HEK293 (cell line): ENCODE measurements around the gene S100A4.

Source experiments
- CTCF ChIA-PET: fragments of 350-600 bp; formaldehyde crosslinking; extraction: SDS; loops from one replicate; lab custom pipeline; 2021; ENCODE audit warnings: antibody characterized with exemption; lab: Yijun Ruan, JAX
- POLR2A ChIA-PET: fragments of 300-600 bp; formaldehyde crosslinking; extraction: SDS; loops from one replicate; lab custom pipeline; 2020; ENCODE audit warnings: antibody characterized with exemption, inconsistent platforms; lab: Yijun Ruan, JAX
- H3K27ac ChIP-seq: fragments of 200-500 bp; sonication (Bioruptor generic); 2 replicates; pipeline ENCODE4 v1.5.1; 2014; ENCODE audit warnings: low read depth, low read length, control low read depth, inconsistent platforms; ENCODE audit errors: extremely low read depth
- H3K36me3 ChIP-seq, 2 experiments: fragments of 200-500 bp in 1 of 2; sonication (Bioruptor generic) in 1 of 2; 1 replicate in 1 of 2; 2 replicates in 1 of 2; pipeline ENCODE4 v1.5.1; 2014 to 2017; ENCODE audit warnings: inconsistent platforms in 2 of 2, low read length in 2 of 2; ENCODE audit not compliant: control insufficient read depth in 2 of 2, insufficient read depth in 1 of 2
- H3K4me1 ChIP-seq: fragments of 200-500 bp; sonication (Bioruptor generic); 2 replicates; pipeline ENCODE4 v1.5.1; 2014; ENCODE audit warnings: mild to moderate bottlenecking, low read length, inconsistent platforms; ENCODE audit not compliant: control insufficient read depth, insufficient read depth
- H3K4me3 ChIP-seq: 2 replicates; pipeline ENCODE4 v1.5.1; 2011; ENCODE audit warnings: low read depth, mild to moderate bottlenecking, control low read depth, low read length, moderate library complexity
- H3K9me3 ChIP-seq: fragments of 200-500 bp; sonication (Bioruptor generic); 2 replicates; pipeline ENCODE4 v1.5.1; 2014; ENCODE audit warnings: low read depth, low read length, inconsistent platforms; ENCODE audit not compliant: control insufficient read depth, insufficient read depth
- HOXC10 ChIP-seq: sonication (generic); formaldehyde crosslinking; IDR thresholded peaks from 2 replicates; pipeline ENCODE4 v1.8.1; 2023; ENCODE audit warnings: mild to moderate bottlenecking, missing genetic modification reagents
- IKZF3 ChIP-seq: fragments of 450-650 bp; IDR thresholded peaks from 2 replicates; pipeline ENCODE4 v1.5.0; 2018; ENCODE audit warnings: missing biosample characterization, mild to moderate bottlenecking, missing genetic modification characterization, moderate library complexity
- MZF1 ChIP-seq: fragments of 450-650 bp; formaldehyde crosslinking; IDR thresholded peaks from 2 replicates; pipeline ENCODE4 v1.5.1; 2017; ENCODE audit warnings: missing biosample characterization, missing genetic modification characterization, borderline replicate concordance
- PRDM2 ChIP-seq: fragments of 450-650 bp; formaldehyde crosslinking; IDR thresholded peaks from 2 replicates; pipeline ENCODE4 v1.5.1; 2016; ENCODE audit warnings: missing biosample characterization, missing genetic modification characterization, borderline replicate concordance
- RBAK ChIP-seq: fragments of 450-650 bp; formaldehyde crosslinking; IDR thresholded peaks from 2 replicates; pipeline ENCODE4 v1.5.1; 2016; ENCODE audit warnings: missing biosample characterization, missing genetic modification characterization
- SALL2 ChIP-seq: fragments of 450-650 bp; formaldehyde crosslinking; IDR thresholded peaks from 2 replicates; pipeline ENCODE4 v1.5.0; 2017; ENCODE audit warnings: missing biosample characterization, mild to moderate bottlenecking, missing genetic modification characterization, borderline replicate concordance
- TCF7L2 ChIP-seq: IDR thresholded peaks from 2 replicates; pipeline ENCODE4 v1.6.1; 2011; ENCODE audit warnings: low read depth, mild to moderate bottlenecking, inconsistent platforms, low read length, moderate library complexity, borderline replicate concordance
- TSHZ1 ChIP-seq: fragments of 450-650 bp; formaldehyde crosslinking; IDR thresholded peaks from 2 replicates; pipeline ENCODE4 v1.5.1; 2016; ENCODE audit warnings: missing biosample characterization, missing genetic modification characterization, borderline replicate concordance
- ZBTB10 ChIP-seq: fragments of 450-650 bp; formaldehyde crosslinking; IDR thresholded peaks from 2 replicates; pipeline ENCODE4 v1.5.1; 2016; ENCODE audit warnings: missing biosample characterization, missing genetic modification characterization
- ZNF138 ChIP-seq: fragments of 450-650 bp; formaldehyde crosslinking; IDR thresholded peaks from 2 replicates; pipeline ENCODE4 v1.5.1; 2016; ENCODE audit warnings: missing biosample characterization, missing genetic modification characterization, borderline replicate concordance
- ZNF155 ChIP-seq: fragments of 450-650 bp; formaldehyde crosslinking; IDR thresholded peaks from 2 replicates; pipeline ENCODE4 v1.5.1; 2016; ENCODE audit warnings: missing biosample characterization, missing genetic modification characterization
- ZNF274 ChIP-seq, 2 experiments: fragments of 200-500 bp in 1 of 2; fragments of 450-650 bp in 1 of 2; sonication (Bioruptor generic) in 1 of 2; formaldehyde crosslinking in 1 of 2; IDR thresholded peaks; 2 replicates each; pipeline versions ENCODE4 v1.5.1 to v1.6.1; 2014 to 2016; ENCODE audit warnings: borderline replicate concordance in 1 of 2, inconsistent platforms in 1 of 2, low read length in 1 of 2, missing biosample characterization in 1 of 2, missing genetic modification characterization in 1 of 2
- ZNF426 ChIP-seq: fragments of 450-650 bp; formaldehyde crosslinking; IDR thresholded peaks from 2 replicates; pipeline ENCODE4 v1.5.1; 2017; ENCODE audit warnings: missing biosample characterization, missing genetic modification characterization, mild to moderate bottlenecking, inconsistent platforms, moderate library complexity
- ZNF610 ChIP-seq: fragments of 450-650 bp; formaldehyde crosslinking; IDR thresholded peaks from 2 replicates; pipeline ENCODE4 v1.5.1; 2016; ENCODE audit warnings: missing biosample characterization, missing genetic modification characterization, borderline replicate concordance
- ZNF658 ChIP-seq: fragments of 450-650 bp; formaldehyde crosslinking; IDR thresholded peaks from 2 replicates; pipeline ENCODE4; 2016; ENCODE audit warnings: missing biosample characterization, missing genetic modification characterization
- ZNF777 ChIP-seq: fragments of 450-650 bp; formaldehyde crosslinking; IDR thresholded peaks from 2 replicates; pipeline ENCODE4 v1.5.1; 2017; ENCODE audit warnings: missing biosample characterization, missing genetic modification characterization, borderline replicate concordance
- ZSCAN4 ChIP-seq: fragments of 450-650 bp; formaldehyde crosslinking; IDR thresholded peaks from 2 replicates; pipeline ENCODE4 v1.5.1; 2017; ENCODE audit warnings: missing biosample characterization, missing genetic modification characterization
- ZSCAN5A ChIP-seq: fragments of 450-650 bp; formaldehyde crosslinking; IDR thresholded peaks from 2 replicates; pipeline ENCODE4 v1.5.1; 2016; ENCODE audit warnings: missing biosample characterization, missing genetic modification characterization

Gene S100A4

GRCh38 chr1:153561466-153561985 lies 15.9 kb upstream of the S100A4 start:
- TF ChIP-seq HOXC10 (CRISPR knock-in tag) (no peak), ZNF426 (no peak), ZNF155 (tag by site-specific recombination) (no peak), ZNF274 (IDR thresholded peaks at IDR 0.05; ENCODE audit: low read length) (no peak), ZNF274 (tag by site-specific recombination; IDR thresholded peaks at IDR 0.05; ENCODE audit: borderline replicate concordance) (no peak), IKZF3 (no peak), MZF1 (no peak), ZNF777 (no peak), ZSCAN5A (tag by site-specific recombination) (no peak), PRDM2 (tag by site-specific recombination) (no peak), ZNF138 (tag by site-specific recombination) (no peak), TCF7L2 (no peak), ZNF610 (no peak), ZNF658 (tag by site-specific recombination) (no peak), ZSCAN4 (tag by site-specific recombination) (no peak), TSHZ1 (tag by site-specific recombination) (no peak), RBAK (tag by site-specific recombination) (no peak), SALL2 (tag by site-specific recombination) (no peak), ZBTB10 (tag by site-specific recombination) (no peak)
- CTCF ChIA-PET = interaction anchor here (0.5 to 1.4 kb wide), 9 partner anchors 11 to 414 kb away, joined by 3 to 5 read pairs (median 3); partner anchors contain the start of genes NPR1 and S100A13
- POLR2A ChIA-PET = no interaction called here
- no peaks in the 10 kb centered on the region for H3K36me3 ChIP-seq
- H3K27ac ChIP-seq = no peak overlapping the region
- H3K4me3 ChIP-seq = no peak overlapping the region
- H3K4me1 ChIP-seq = peaks cover 4% of the 10 kb centered on the region
- no peaks in the 10 kb centered on the region for H3K9me3 ChIP-seq
